Fibroblast of lung (primary cell): ENCODE measurements around the gene BUB1B. TPM values are rescaled to one million over a fixed set of nuclear protein-coding genes. Genes with fewer than 3 reads are reported as not detected.
"Not testable (repeated sequence)": the region's sequence is repeated elsewhere in the genome, so short reads cannot be mapped to it uniquely, and the experiment has no call there.

Source experiments
- DNase-seq, 2 donors: peaks; one replicate each; pipeline versions ENCODE4 v3.0.0 to v3.0.0-alpha.2; 2010; ENCODE audit warnings: low read depth in 2 of 2
- H2AFZ ChIP-seq: 2 replicates; pipeline ENCODE4 v1.5.1; 2012; ENCODE audit warnings: low read length, control low read depth, inconsistent platforms
- H3K27ac ChIP-seq: 2 replicates; pipeline ENCODE4 v1.5.1; 2011; ENCODE audit warnings: low read length, control low read depth; ENCODE audit not compliant: insufficient read depth
- H3K27me3 ChIP-seq: 2 replicates; pipeline ENCODE4 v1.5.1; 2011; ENCODE audit warnings: mild to moderate bottlenecking, low read length; ENCODE audit not compliant: control insufficient read depth, insufficient read depth
- H3K36me3 ChIP-seq: 2 replicates; pipeline ENCODE4 v1.5.1; 2011; ENCODE audit warnings: low read length; ENCODE audit not compliant: control insufficient read depth, insufficient read depth
- H3K4me1 ChIP-seq: 2 replicates; pipeline ENCODE4 v1.5.1; 2011; ENCODE audit warnings: low read length; ENCODE audit not compliant: control insufficient read depth, insufficient read depth; ENCODE audit errors: extremely low read depth
- H3K4me2 ChIP-seq: 2 replicates; pipeline ENCODE4 v1.5.1; 2011; ENCODE audit warnings: low read length, control low read depth; ENCODE audit not compliant: insufficient read depth; ENCODE audit errors: extremely low read depth
- H3K4me3 ChIP-seq, 4 experiments: fragments of 200-600 bp in 1 of 4; sonication (generic) in 1 of 4; replicated peaks in 1 of 4; 2 replicates each; pipeline ENCODE4 v1.5.1; 2011 to 2016; ENCODE audit warnings: low read length in 4 of 4, low read depth in 3 of 4, mild to moderate bottlenecking in 3 of 4, control low read depth in 2 of 4, inconsistent platforms in 1 of 4, mixed read lengths in 1 of 4; ENCODE audit not compliant: insufficient read depth in 1 of 4; ENCODE audit errors: control extremely low read depth in 1 of 4
- H3K79me2 ChIP-seq: 2 replicates; pipeline ENCODE4 v1.5.1; 2012; ENCODE audit warnings: mild to moderate bottlenecking, low read length, inconsistent platforms; ENCODE audit not compliant: control insufficient read depth, insufficient read depth
- H3K9ac ChIP-seq: 2 replicates; pipeline ENCODE4 v1.5.1; 2011; ENCODE audit warnings: mild to moderate bottlenecking, low read length, control low read depth; ENCODE audit not compliant: insufficient read depth
- H3K9me3 ChIP-seq: 2 replicates; pipeline ENCODE4 v1.5.1; 2012; ENCODE audit warnings: low read depth, low read length; ENCODE audit not compliant: control insufficient read depth, insufficient read depth
- H4K20me1 ChIP-seq: 2 replicates; pipeline ENCODE4 v1.5.1; 2011; ENCODE audit warnings: low read length; ENCODE audit not compliant: control insufficient read depth, insufficient read depth; ENCODE audit errors: extremely low read depth
- CTCF ChIP-seq, 2 donors: IDR thresholded peaks in 1 of 2; conservative IDR thresholded peaks in 1 of 2; 1 replicate in 1 of 2; 2 replicates in 1 of 2; pipeline ENCODE4 v1.5.1; 2011 to 2012; ENCODE audit warnings: low read length in 2 of 2, control low read depth in 1 of 2, inconsistent platforms in 1 of 2, low read depth in 1 of 2, mild to moderate bottlenecking in 1 of 2
- EZH2 ChIP-seq: IDR thresholded peaks from 2 replicates; pipeline ENCODE4 v1.5.1; 2012; ENCODE audit warnings: low read length, control low read depth, mild to moderate bottlenecking; ENCODE audit errors: missing control alignments
- polyA plus RNA-seq, 2 donors: library from polyadenylated mRNA; depleted of rRNA in 1 of 2; stranded (reverse) in 1 of 2; unstranded in 1 of 2; fragments of >200 nt; gene quantifications; 2 replicates each; pipeline ENCODE4 v1.2.1, GENCODE V29; 2011 to 2012; ENCODE audit warnings: missing spikeins in 1 of 2
- total RNA-seq: library from RNA; depleted of rRNA; stranded (reverse); fragments of >200 nt; gene quantifications from 2 replicates; pipeline ENCODE4 v1.2.1, GENCODE V29; 2014

Gene BUB1B
- total and polyA plus RNA-seq, 2 donors (not counting 1 experiment from before 2014, with no cell fraction given) = 5.4 to 6.9 TPM

- no peak for DNase-seq
- TF ChIP-seq EZH2 (no peak), CTCF (conservative IDR thresholded peaks at IDR 0.05 in 1 of 2, IDR thresholded peaks at IDR 0.05 in 1 of 2; ENCODE audit: low read depth in 1 of 2, low read length in 2 of 2) (no peak)
Measured at GRCh38 chr15:40114218-40114617, 46.7 kb upstream of the BUB1B start.

GRCh38 chr15:40115106-40115505, 45.8 kb upstream of the BUB1B start:
- H3K4me2 ChIP-seq, H3K4me1 ChIP-seq, H3K4me3 ChIP-seq, H3K79me2 ChIP-seq, H3K9me3 ChIP-seq, H4K20me1 ChIP-seq, H3K9ac ChIP-seq, H2AFZ ChIP-seq, DNase-seq, H3K36me3 ChIP-seq, H3K27ac ChIP-seq: not testable (repeated sequence)
- peaks cover 38% of the 10 kb centered on the region for H3K27me3 ChIP-seq

More at GRCh38 chr15:40114218-40114617, 46.7 kb upstream of the BUB1B start:
- Histone ChIP-seq H2AFZ (no peak overlapping the region), H3K4me1 (no peaks in the 10 kb centered on the region), H3K79me2 (no peaks in the 10 kb centered on the region), H3K27ac (no peak overlapping the region), H3K9ac (no peak overlapping the region), H3K27me3 (peaks cover 38% of the 10 kb centered on the region), H4K20me1 (no peaks in the 10 kb centered on the region), H3K9me3 (no peaks in the 10 kb centered on the region), H3K4me2 (no peak overlapping the region), H3K4me3 (no peak overlapping the region), H3K36me3 (no peaks in the 10 kb centered on the region)

GRCh38 chr15:40115670-40116093, 45.2 kb upstream of the BUB1B start:
- Histone ChIP-seq H3K27ac (no peak overlapping the region), H3K9ac (no peak overlapping the region), H4K20me1 (no peaks in the 10 kb centered on the region), H2AFZ (no peak overlapping the region), H3K4me1 (no peaks in the 10 kb centered on the region), H3K27me3 (peaks cover 38% of the 10 kb centered on the region), H3K4me3 (no peak overlapping the region), H3K4me2 (no peak overlapping the region), H3K79me2 (no peaks in the 10 kb centered on the region), H3K9me3 (no peaks in the 10 kb centered on the region), H3K36me3 (no peaks in the 10 kb centered on the region)
- DNase-seq = no peak
- TF ChIP-seq CTCF (conservative IDR thresholded peaks at IDR 0.05 in 1 of 2, IDR thresholded peaks at IDR 0.05 in 1 of 2; ENCODE audit: low read depth in 1 of 2, low read length in 2 of 2) = no peak
- no peak for TF ChIP-seq EZH2
